Pancreas (tissue), 10 donors: ENCODE data around the gene CAMTA2. TPM values are rescaled to one million over a fixed set of nuclear protein-coding genes. Genes with fewer than 3 reads are reported as not detected.
A peak's percentile ranks its signal among the peaks of the same experiment; 100 is the strongest.

Source experiments
- ATAC-seq, 4 donors: fragments of 200-7000 bp; cut with Tn5 transposase; one replicate each; pipeline versions ENCODE4 v1.8.0 to v1.9.1; 2020; ENCODE audit warnings: mild to moderate bottlenecking in 4 of 4, moderate library complexity in 4 of 4
- DNase-seq, 6 donors: peaks; one replicate each; pipeline ENCODE4 v3.0.0-alpha.2; 2020
- FAIRE-seq: peaks from 2 replicates; lab custom pipeline; 2012; peaks lifted over from hg19 to GRCh38; lab: Jason Lieb, UNC
- H3K27ac ChIP-seq, 4 donors: fragments of 200-600 bp; sonication (generic); 1 replicate in 3 of 4; 2 replicates in 1 of 4; pipeline versions ENCODE4 v1.5.0 to v1.8.0; 2020
- H3K27me3 ChIP-seq, 4 donors: fragments of 200-600 bp; one replicate each; pipeline ENCODE4 v1.8.0; 2021
- H3K36me3 ChIP-seq, 3 donors: fragments of 200-600 bp; sonication (generic) in 1 of 3; one replicate each; pipeline versions ENCODE4 v1.5.0 to v1.8.0; 2020 to 2021
- H3K4me1 ChIP-seq, 3 donors: fragments of 200-600 bp; one replicate each; pipeline ENCODE4 v1.8.0; 2021
- H3K4me3 ChIP-seq, 4 donors: fragments of 200-600 bp; sonication (generic) in 2 of 4; one replicate each; pipeline versions ENCODE4 v1.5.0 to v1.8.0; 2020 to 2021
- H3K9me3 ChIP-seq, 4 donors: fragments of 200-600 bp; one replicate each; pipeline ENCODE4 v1.8.0; 2021
- WGBS, 2 donors: extraction: QIAGEN DNeasy Blood & Tissue Kit; methylation state at CpG; one replicate each; pipeline ENCODE4 v1.1.7; 2013; 5-methylcytosine and 5-hydroxymethylcytosine counted together
- intact Hi-C, 3 donors: fragments of 100-400 bp; cut with DNase I; formaldehyde crosslinking; loops; one replicate each; pipeline versions ENCODE4 v1.11.1 to v1.14.2; 2022
- polyA plus RNA-seq, 2 donors: library from polyadenylated mRNA; stranded (reverse); fragments of 200-250 nt; gene quantifications; one replicate each; pipeline ENCODE4 v1.2.3, GENCODE V29; 2013
- total RNA-seq, 6 donors: library from RNA; stranded (reverse); fragmentation: NEBNext Ultra II Directional in 4 of 6; extraction: Animal tissue kit (Norgen Biotek cat#: 25700) in 4 of 6; gene quantifications; one replicate each; pipeline versions ENCODE4 v1.2.1 to v1.2.4, GENCODE V29; 2021 to 2023
- TF ChIP-seq, protein P1 (sequence below), 4 donors: fragments of 200-600 bp; sonication (generic) in 3 of 4; IDR thresholded peaks; one replicate each; pipeline versions ENCODE4 v1.5.0 to v1.8.0; 2021; ENCODE audit warnings: antibody characterized with exemption in 4 of 4
- donor health status: healthy with polysubstance abuse.
- donor health status: DM: no; HTN: no; CAD: no; lungs with moderate emphysema.
- donor health status: DM: no; HTN: no; CAD: no.
- donor health status: control.
- donor health status: control.
- donor health status: Bipolar disorder and iron deficiency.
- donor health status: DM: yes; HTN: yes; CAD: no.
- donor health status: DM: no; HTN: no; CAD: no.
- donor health status: DM: no; HTN: no; CAD: no.
- donor health status: DM: yes; HTN: yes; CAD: no.

The CAMTA2 gene
- total and polyA plus RNA-seq, 8 donors = 13.6 to 86.3 (median 20.7) TPM

DNA sequence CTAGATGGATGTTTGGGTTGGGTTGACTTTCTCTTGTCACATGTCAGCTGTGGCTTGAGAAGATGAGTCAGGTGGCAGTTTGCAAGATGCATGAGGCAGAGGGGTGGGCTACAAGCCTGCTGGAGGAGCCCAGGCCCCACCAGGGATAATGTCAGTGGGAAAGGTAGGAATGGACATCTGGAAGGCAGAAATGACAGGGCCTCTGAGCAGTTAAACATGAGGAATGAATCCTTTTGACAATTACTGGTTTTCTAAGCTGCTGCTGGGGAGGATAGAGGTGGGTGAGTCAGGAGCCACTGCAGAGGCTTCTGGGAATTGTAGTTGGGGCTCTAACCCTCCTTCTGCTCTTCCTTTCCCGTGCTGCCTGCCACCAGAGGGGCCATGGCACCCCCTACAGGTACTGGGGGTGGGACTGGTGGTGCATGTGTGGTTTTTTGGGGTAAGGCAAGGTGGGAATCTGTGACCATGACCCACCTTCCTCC lies 32.0 kb upstream of the CAMTA2 start:
- DNase-seq (no peak), FAIRE-seq (no peak), ATAC-seq (peak in 1 of 4 donors; percentile 16)
- WGBS, 2 donors = 50 to 59% methylated on average over 1 of the region's 1 CpG
- H3K27me3 ChIP-seq = no peaks in the 10 kb centered on the region
- no peak overlapping the region for H3K27ac ChIP-seq
- peaks cover 0 to 46% (median 14%) of the 10 kb centered on the region in 3 donors for H3K36me3 ChIP-seq
- H3K4me3 ChIP-seq = no peak overlapping the region
- no peaks in the 10 kb centered on the region for H3K4me1 ChIP-seq
- TF ChIP-seq, protein P1, sequence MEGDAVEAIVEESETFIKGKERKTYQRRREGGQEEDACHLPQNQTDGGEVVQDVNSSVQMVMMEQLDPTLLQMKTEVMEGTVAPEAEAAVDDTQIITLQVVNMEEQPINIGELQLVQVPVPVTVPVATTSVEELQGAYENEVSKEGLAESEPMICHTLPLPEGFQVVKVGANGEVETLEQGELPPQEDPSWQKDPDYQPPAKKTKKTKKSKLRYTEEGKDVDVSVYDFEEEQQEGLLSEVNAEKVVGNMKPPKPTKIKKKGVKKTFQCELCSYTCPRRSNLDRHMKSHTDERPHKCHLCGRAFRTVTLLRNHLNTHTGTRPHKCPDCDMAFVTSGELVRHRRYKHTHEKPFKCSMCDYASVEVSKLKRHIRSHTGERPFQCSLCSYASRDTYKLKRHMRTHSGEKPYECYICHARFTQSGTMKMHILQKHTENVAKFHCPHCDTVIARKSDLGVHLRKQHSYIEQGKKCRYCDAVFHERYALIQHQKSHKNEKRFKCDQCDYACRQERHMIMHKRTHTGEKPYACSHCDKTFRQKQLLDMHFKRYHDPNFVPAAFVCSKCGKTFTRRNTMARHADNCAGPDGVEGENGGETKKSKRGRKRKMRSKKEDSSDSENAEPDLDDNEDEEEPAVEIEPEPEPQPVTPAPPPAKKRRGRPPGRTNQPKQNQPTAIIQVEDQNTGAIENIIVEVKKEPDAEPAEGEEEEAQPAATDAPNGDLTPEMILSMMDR (IDR thresholded peaks at IDR 0.05) = no peak
- H3K9me3 ChIP-seq = no peaks in the 10 kb centered on the region
- intact Hi-C loops = no loop called here

DNA sequence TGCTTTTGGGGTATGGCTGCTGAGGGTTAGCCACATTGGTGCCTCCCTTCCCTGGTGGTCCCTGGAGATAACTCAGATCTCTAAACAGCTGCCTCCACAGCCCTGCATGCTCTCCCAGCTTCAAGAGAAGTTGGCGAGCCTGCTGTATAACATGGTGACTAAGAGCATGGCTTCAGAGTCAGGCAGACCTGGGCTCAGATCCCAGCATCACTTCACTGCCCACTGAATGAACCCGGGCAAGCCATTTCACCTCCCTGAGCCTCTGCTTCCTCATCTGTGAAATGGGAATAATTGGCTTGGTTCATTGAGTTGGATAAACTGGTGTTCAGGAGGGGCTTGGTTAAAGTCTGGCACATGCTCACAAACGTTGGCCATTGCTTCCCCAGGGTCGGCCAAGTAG lies 26.9 kb upstream of the CAMTA2 start:
- ATAC-seq (no peak), DNase-seq (no peak), FAIRE-seq (no peak)
- H3K27ac ChIP-seq = no peak overlapping the region
- intact Hi-C loops = no loop called here
- no peaks in the 10 kb centered on the region for H3K4me1 ChIP-seq
- H3K27me3 ChIP-seq = no peaks in the 10 kb centered on the region
- H3K4me3 ChIP-seq = no peak overlapping the region
- TF ChIP-seq, protein P1 (IDR thresholded peaks at IDR 0.05) = no peak
- peaks cover 0 to 9% (median 0%) of the 10 kb centered on the region in 3 donors for H3K36me3 ChIP-seq
- no peaks in the 10 kb centered on the region for H3K9me3 ChIP-seq
- 79 to 86% methylated on average over 4 of the region's 4 CpGs for WGBS, 2 donors

DNA sequence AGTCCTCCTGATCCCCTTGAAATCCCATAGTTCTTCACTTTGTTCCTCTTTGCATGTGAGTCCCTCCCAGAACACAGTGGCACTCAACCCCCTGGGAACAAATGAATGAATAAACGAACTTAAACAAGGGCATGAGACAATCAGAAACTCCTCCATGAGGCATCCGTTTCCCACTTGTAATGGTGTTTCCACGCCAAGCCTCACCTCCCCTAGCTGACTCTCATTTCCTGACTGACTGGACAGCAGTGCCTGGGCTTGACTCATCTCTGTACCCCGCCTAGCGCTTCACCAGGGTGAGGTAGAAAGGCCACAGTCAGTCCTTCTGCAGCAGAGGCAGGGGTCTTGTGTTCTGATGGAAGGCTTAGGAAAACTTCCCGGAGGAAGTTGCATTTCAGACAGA lies 24.5 kb upstream of the CAMTA2 start:
- no peaks in the 10 kb centered on the region for H3K27me3 ChIP-seq
- no peak overlapping the region for H3K27ac ChIP-seq
- no peak for DNase-seq
- intact Hi-C loops = no loop called here
- no peak for FAIRE-seq
- 84 to 89% methylated on average over 6 of the region's 6 CpGs for WGBS, 2 donors
- no peak overlapping the region for H3K4me3 ChIP-seq
- H3K9me3 ChIP-seq = no peaks in the 10 kb centered on the region
- ATAC-seq = no peak
- TF ChIP-seq, protein P1 (IDR thresholded peaks at IDR 0.05) = no peak
- no peaks in the 10 kb centered on the region for H3K4me1 ChIP-seq
- H3K36me3 ChIP-seq = peaks cover 2 to 13% (median 7%) of the 10 kb centered on the region in 3 donors

DNA sequence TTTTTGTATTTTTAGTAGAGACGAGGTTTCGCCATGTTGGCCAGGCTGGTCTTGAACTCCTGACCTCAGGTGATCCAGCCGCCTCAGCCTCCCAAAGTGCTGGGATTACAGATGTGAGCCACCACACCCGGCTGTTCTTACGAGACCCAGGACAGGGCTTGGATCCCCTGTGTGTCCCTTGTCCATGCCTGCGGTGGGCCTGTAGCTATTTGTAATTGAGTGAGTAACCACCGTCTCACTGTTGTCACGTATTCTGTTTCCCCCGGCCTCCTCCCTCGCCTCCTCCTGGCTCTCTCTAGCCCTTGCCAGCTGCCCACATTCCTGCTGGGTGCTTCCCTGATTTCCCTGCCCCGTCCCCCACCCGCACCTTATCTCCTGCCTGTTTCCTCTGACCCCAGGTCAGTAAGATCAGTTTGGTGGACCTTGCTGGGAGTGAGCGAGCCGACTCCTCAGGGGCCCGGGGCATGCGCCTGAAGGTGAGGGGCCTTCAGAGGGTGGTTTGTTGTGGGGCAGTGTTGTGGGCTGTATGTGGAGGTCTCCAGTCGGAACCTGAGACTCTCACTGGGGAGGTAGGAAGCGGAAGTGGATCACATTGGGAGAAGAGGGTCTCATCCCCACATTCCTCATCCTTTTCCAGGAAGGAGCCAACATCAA lies 15.9 kb upstream of the CAMTA2 start:
- Histone ChIP-seq H3K36me3 (peaks cover 8 to 60% (median 35%) of the 10 kb centered on the region in 3 donors), H3K9me3 (no peaks in the 10 kb centered on the region), H3K27ac (no peak overlapping the region), H3K4me3 (no peak overlapping the region), H3K27me3 (no peaks in the 10 kb centered on the region), H3K4me1 (peaks cover 4 to 15% (median 5%) of the 10 kb centered on the region in 3 donors)
- intact Hi-C loops = no loop called here
- DNase-seq (no peak), ATAC-seq (no peak), FAIRE-seq (no peak)
- TF ChIP-seq, protein P1 (IDR thresholded peaks at IDR 0.05) = no peak
- 95 to 96% methylated on average over 18 of the region's 18 CpGs for WGBS, 2 donors
